ENCODE data around the gene SNX24. TPM values are rescaled to one million over a fixed set of nuclear protein-coding genes. Genes with fewer than 3 reads are reported as not detected.

SNX24 gene
- total RNA-seq, 1 experiment from 2014 or later = 10.3 TPM

GRCh38 chr5:122916490-122916889 lies 71.1 kb downstream of the SNX24 start:
- Histone ChIP-seq H3K4me3 (ENCODE audit: low read length) (no peak overlapping the region), H4K20me1 (ENCODE audit: low read length) (no peaks in the 10 kb centered on the region), H3K9me2 (replicated peaks; ENCODE audit: low read length) (no peaks in the 10 kb centered on the region), H3K4me2 (ENCODE audit: low read length) (no peak overlapping the region), H3K9ac (ENCODE audit: low read length) (no peak overlapping the region), H3K27me3 (ENCODE audit: low read length) (no peaks in the 10 kb centered on the region), H2AFZ (ENCODE audit: low read length) (no peak overlapping the region), H3K4me1 (ENCODE audit: insufficient read depth, low read length) (peaks cover 2% of the 10 kb centered on the region; the same call in 1 of the 2 replicates), H3K79me2 (ENCODE audit: low read length) (no peaks in the 10 kb centered on the region), H3F3A (ENCODE audit: low read length, unreplicated experiment) (no peaks in the 10 kb centered on the region), H3K36me3 (ENCODE audit: low read depth, low read length) (no peaks in the 10 kb centered on the region), H3K27ac (ENCODE audit: low read length) (no peak overlapping the region), H3K9me3 (ENCODE audit: low read length) (no peaks in the 10 kb centered on the region)
- no peak; the same call in 1 of the 2 replicates for ATAC-seq
- no TSS peak for BruUV-seq (replicated peaks)
- POLR2A ChIA-PET (ENCODE audit: unreplicated experiment) = no interaction called here
- no peak for DNase-seq
- CTCF ChIA-PET = no interaction called here
- TF ChIP-seq, protein P1, sequence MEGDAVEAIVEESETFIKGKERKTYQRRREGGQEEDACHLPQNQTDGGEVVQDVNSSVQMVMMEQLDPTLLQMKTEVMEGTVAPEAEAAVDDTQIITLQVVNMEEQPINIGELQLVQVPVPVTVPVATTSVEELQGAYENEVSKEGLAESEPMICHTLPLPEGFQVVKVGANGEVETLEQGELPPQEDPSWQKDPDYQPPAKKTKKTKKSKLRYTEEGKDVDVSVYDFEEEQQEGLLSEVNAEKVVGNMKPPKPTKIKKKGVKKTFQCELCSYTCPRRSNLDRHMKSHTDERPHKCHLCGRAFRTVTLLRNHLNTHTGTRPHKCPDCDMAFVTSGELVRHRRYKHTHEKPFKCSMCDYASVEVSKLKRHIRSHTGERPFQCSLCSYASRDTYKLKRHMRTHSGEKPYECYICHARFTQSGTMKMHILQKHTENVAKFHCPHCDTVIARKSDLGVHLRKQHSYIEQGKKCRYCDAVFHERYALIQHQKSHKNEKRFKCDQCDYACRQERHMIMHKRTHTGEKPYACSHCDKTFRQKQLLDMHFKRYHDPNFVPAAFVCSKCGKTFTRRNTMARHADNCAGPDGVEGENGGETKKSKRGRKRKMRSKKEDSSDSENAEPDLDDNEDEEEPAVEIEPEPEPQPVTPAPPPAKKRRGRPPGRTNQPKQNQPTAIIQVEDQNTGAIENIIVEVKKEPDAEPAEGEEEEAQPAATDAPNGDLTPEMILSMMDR (conservative IDR thresholded peaks at IDR 0.05; ENCODE audit: low read depth, low read length) = no peak
- TF ChIP-seq EZH2 (IDR thresholded peaks at IDR 0.05; ENCODE audit: low read length, unreplicated experiment) (no peak), EZH2phosphoT487 (IDR thresholded peaks at IDR 0.05; ENCODE audit: borderline replicate concordance, low read length) (no peak)
- intact Hi-C loops (cut with micrococcal nuclease) = no loop called here

- H3K27me3 ChIP-seq (ENCODE audit: low read length) = no peaks in the 10 kb centered on the region
- H3K9ac ChIP-seq (ENCODE audit: low read length) = no peak overlapping the region
- H3K36me3 ChIP-seq (ENCODE audit: low read depth, low read length) = no peaks in the 10 kb centered on the region
- peaks cover 2% of the 10 kb centered on the region; the same call in 1 of the 2 replicates for H3K4me1 ChIP-seq (ENCODE audit: insufficient read depth, low read length)
- H3K27ac ChIP-seq (ENCODE audit: low read length) = no peak overlapping the region
- no peak for ATAC-seq
- CTCF ChIA-PET = no interaction called here
- H2AFZ ChIP-seq (ENCODE audit: low read length) = no peak overlapping the region
- BruUV-seq (replicated peaks) = no TSS peak
- H4K20me1 ChIP-seq (ENCODE audit: low read length) = no peaks in the 10 kb centered on the region
- DNase-seq = no peak
- H3K9me3 ChIP-seq (ENCODE audit: low read length) = no peaks in the 10 kb centered on the region
- POLR2A ChIA-PET (ENCODE audit: unreplicated experiment) = no interaction called here
- H3K4me3 ChIP-seq (ENCODE audit: low read length) = no peak overlapping the region
- H3K4me2 ChIP-seq (ENCODE audit: low read length) = no peak overlapping the region
- no peaks in the 10 kb centered on the region for H3F3A ChIP-seq (ENCODE audit: low read length, unreplicated experiment)
- intact Hi-C loops (cut with micrococcal nuclease) = no loop called here
- H3K9me2 ChIP-seq (replicated peaks; ENCODE audit: low read length) = no peaks in the 10 kb centered on the region
- H3K79me2 ChIP-seq (ENCODE audit: low read length) = no peaks in the 10 kb centered on the region
- TF ChIP-seq EZH2 (IDR thresholded peaks at IDR 0.05; ENCODE audit: low read length, unreplicated experiment) (no peak), EZH2phosphoT487 (IDR thresholded peaks at IDR 0.05; ENCODE audit: borderline replicate concordance, low read length) (no peak)
- TF ChIP-seq, protein P1 (conservative IDR thresholded peaks at IDR 0.05; ENCODE audit: low read depth, low read length) = no peak
Measured at GRCh38 chr5:122919969-122920368, 74.6 kb downstream of the SNX24 start.

GRCh38 chr5:122921826-122922225 lies 76.4 kb downstream of the SNX24 start:
- TF ChIP-seq EZH2phosphoT487 (IDR thresholded peaks at IDR 0.05; ENCODE audit: borderline replicate concordance, low read length) (no peak), EZH2 (IDR thresholded peaks at IDR 0.05; ENCODE audit: low read length, unreplicated experiment) (no peak)
- TF ChIP-seq, protein P1 (conservative IDR thresholded peaks at IDR 0.05; ENCODE audit: low read depth, low read length) = no peak
- Histone ChIP-seq H3K27ac (ENCODE audit: low read length) (no peak overlapping the region), H3F3A (ENCODE audit: low read length, unreplicated experiment) (no peaks in the 10 kb centered on the region), H3K4me2 (ENCODE audit: low read length) (no peak overlapping the region), H3K27me3 (ENCODE audit: low read length) (no peaks in the 10 kb centered on the region), H3K36me3 (ENCODE audit: low read depth, low read length) (no peaks in the 10 kb centered on the region), H3K79me2 (ENCODE audit: low read length) (no peaks in the 10 kb centered on the region), H3K4me3 (ENCODE audit: low read length) (no peak overlapping the region), H3K9ac (ENCODE audit: low read length) (no peak overlapping the region), H3K4me1 (ENCODE audit: insufficient read depth, low read length) (no peaks in the 10 kb centered on the region), H3K9me3 (ENCODE audit: low read length) (no peaks in the 10 kb centered on the region), H4K20me1 (ENCODE audit: low read length) (no peaks in the 10 kb centered on the region), H2AFZ (ENCODE audit: low read length) (no peak overlapping the region), H3K9me2 (replicated peaks; ENCODE audit: low read length) (no peaks in the 10 kb centered on the region)
- intact Hi-C loops (cut with micrococcal nuclease) = no loop called here
- DNase-seq = no peak
- ATAC-seq = no peak
- CTCF ChIA-PET = no interaction called here
- no TSS peak for BruUV-seq (replicated peaks)
- POLR2A ChIA-PET (ENCODE audit: unreplicated experiment) = no interaction called here

All from PC-3 (cell line).